ENCODE results near the gene CLIC3. TPM values are rescaled to one million over a fixed set of nuclear protein-coding genes. Genes with fewer than 3 reads are reported as not detected.

Gene CLIC3
- total RNA-seq, 2 experiments from 2014 or later = not detected

GRCh38 chr9:136984464-136985026 lies 11.8 kb downstream of the CLIC3 start:
- no peaks in the 10 kb centered on the region for H3K36me3 ChIP-seq (ENCODE audit: insufficient read depth, low read length)
- no peaks in the 10 kb centered on the region for H3K4me1 ChIP-seq (ENCODE audit: insufficient read depth, low read length, poor library complexity, severe bottlenecking)
- H3K4me2 ChIP-seq (ENCODE audit: low read length) = no peak overlapping the region
- POLR2A ChIA-PET = no interaction called here
- no peaks in the 10 kb centered on the region for H4K20me1 ChIP-seq (ENCODE audit: insufficient read depth, low read length)
- H3K4me3 ChIP-seq (ENCODE audit: low read depth, low read length, poor library complexity, severe bottlenecking) = no peak overlapping the region
- TF ChIP-seq EZH2phosphoT487 (IDR thresholded peaks at IDR 0.05; ENCODE audit: borderline replicate concordance, low read depth, low read length) = no peak
- TF ChIP-seq, protein P1, sequence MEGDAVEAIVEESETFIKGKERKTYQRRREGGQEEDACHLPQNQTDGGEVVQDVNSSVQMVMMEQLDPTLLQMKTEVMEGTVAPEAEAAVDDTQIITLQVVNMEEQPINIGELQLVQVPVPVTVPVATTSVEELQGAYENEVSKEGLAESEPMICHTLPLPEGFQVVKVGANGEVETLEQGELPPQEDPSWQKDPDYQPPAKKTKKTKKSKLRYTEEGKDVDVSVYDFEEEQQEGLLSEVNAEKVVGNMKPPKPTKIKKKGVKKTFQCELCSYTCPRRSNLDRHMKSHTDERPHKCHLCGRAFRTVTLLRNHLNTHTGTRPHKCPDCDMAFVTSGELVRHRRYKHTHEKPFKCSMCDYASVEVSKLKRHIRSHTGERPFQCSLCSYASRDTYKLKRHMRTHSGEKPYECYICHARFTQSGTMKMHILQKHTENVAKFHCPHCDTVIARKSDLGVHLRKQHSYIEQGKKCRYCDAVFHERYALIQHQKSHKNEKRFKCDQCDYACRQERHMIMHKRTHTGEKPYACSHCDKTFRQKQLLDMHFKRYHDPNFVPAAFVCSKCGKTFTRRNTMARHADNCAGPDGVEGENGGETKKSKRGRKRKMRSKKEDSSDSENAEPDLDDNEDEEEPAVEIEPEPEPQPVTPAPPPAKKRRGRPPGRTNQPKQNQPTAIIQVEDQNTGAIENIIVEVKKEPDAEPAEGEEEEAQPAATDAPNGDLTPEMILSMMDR (conservative IDR thresholded peaks at IDR 0.05; ENCODE audit: low read length) = no peak
- no peaks in the 10 kb centered on the region for H3K9me2 ChIP-seq (ENCODE audit: insufficient read depth, low read length)
- BruUV-seq (replicated peaks) = no TSS peak
- no peak overlapping the region for H2AFZ ChIP-seq (ENCODE audit: low read length)
- no peak overlapping the region for H3K27ac ChIP-seq (ENCODE audit: low read depth, low read length, poor library complexity, severe bottlenecking)
- H3K9me3 ChIP-seq (ENCODE audit: low read length) = no peaks in the 10 kb centered on the region
- DNase-seq (ENCODE audit: low spot score) = no peak
- CTCF ChIA-PET (ENCODE audit: unreplicated experiment) = no interaction called here
- intact Hi-C loops (cut with micrococcal nuclease; ENCODE audit: unreplicated experiment) = no loop called here
- H3K79me2 ChIP-seq (ENCODE audit: insufficient read depth, low read depth, low read length) = no peaks in the 10 kb centered on the region

GRCh38 chr9:136983656-136984314 lies 12.6 kb downstream of the CLIC3 start:
- Histone ChIP-seq H3K36me3 (ENCODE audit: insufficient read depth, low read length) (no peaks in the 10 kb centered on the region), H3K9me2 (ENCODE audit: insufficient read depth, low read length) (no peaks in the 10 kb centered on the region), H3K4me1 (ENCODE audit: insufficient read depth, low read length, poor library complexity, severe bottlenecking) (no peaks in the 10 kb centered on the region), H4K20me1 (ENCODE audit: insufficient read depth, low read length) (no peaks in the 10 kb centered on the region), H3K9me3 (ENCODE audit: low read length) (no peaks in the 10 kb centered on the region), H3K27ac (ENCODE audit: low read depth, low read length, poor library complexity, severe bottlenecking) (no peak overlapping the region), H3K79me2 (ENCODE audit: insufficient read depth, low read depth, low read length) (no peaks in the 10 kb centered on the region), H3K4me2 (ENCODE audit: low read length) (no peak overlapping the region), H2AFZ (ENCODE audit: low read length) (no peak overlapping the region), H3K4me3 (ENCODE audit: low read depth, low read length, poor library complexity, severe bottlenecking) (no peak overlapping the region)
- DNase-seq (ENCODE audit: low spot score) = no peak
- BruUV-seq (replicated peaks) = no TSS peak
- ChIA-PET CTCF (ENCODE audit: unreplicated experiment) (no interaction called here), POLR2A (no interaction called here)
- intact Hi-C loops (cut with micrococcal nuclease; ENCODE audit: unreplicated experiment) = no loop called here
- no peak for TF ChIP-seq EZH2phosphoT487 (IDR thresholded peaks at IDR 0.05; ENCODE audit: borderline replicate concordance, low read depth, low read length)
- TF ChIP-seq, protein P1 (conservative IDR thresholded peaks at IDR 0.05; ENCODE audit: low read length) = no peak

DNA sequence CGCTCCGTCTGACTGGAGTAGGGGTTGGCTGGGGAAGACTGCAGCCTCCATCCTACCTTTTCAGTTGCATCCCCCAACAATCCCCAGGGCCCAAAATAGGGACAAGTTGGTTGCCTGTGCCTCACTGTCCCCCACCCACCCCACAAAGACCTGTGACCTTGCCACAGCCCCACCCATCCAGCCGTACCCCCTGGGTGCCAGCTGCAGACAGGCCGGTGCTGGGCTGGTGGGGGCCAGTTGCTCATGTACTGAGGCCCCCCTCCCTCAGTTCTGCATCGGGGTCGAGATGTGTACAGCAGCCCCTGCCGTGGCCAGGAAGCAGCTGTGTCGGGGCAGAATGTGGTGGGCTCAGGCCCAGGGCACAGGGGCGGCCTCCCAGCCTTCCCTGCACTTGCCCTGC lies 13.2 kb downstream of the CLIC3 start:
- Histone ChIP-seq H4K20me1 (ENCODE audit: insufficient read depth, low read length) (no peaks in the 10 kb centered on the region), H3K4me3 (ENCODE audit: low read depth, low read length, poor library complexity, severe bottlenecking) (no peak overlapping the region), H2AFZ (ENCODE audit: low read length) (no peak overlapping the region), H3K27ac (ENCODE audit: low read depth, low read length, poor library complexity, severe bottlenecking) (no peak overlapping the region), H3K36me3 (ENCODE audit: insufficient read depth, low read length) (no peaks in the 10 kb centered on the region), H3K9me2 (ENCODE audit: insufficient read depth, low read length) (no peaks in the 10 kb centered on the region), H3K4me1 (ENCODE audit: insufficient read depth, low read length, poor library complexity, severe bottlenecking) (no peaks in the 10 kb centered on the region), H3K79me2 (ENCODE audit: insufficient read depth, low read depth, low read length) (no peaks in the 10 kb centered on the region), H3K9me3 (ENCODE audit: low read length) (no peaks in the 10 kb centered on the region), H3K4me2 (ENCODE audit: low read length) (no peak overlapping the region)
- CTCF ChIA-PET (ENCODE audit: unreplicated experiment) = no interaction called here
- TF ChIP-seq, protein P1 (conservative IDR thresholded peaks at IDR 0.05; ENCODE audit: low read length) = no peak
- no peak for TF ChIP-seq EZH2phosphoT487 (IDR thresholded peaks at IDR 0.05; ENCODE audit: borderline replicate concordance, low read depth, low read length)
- intact Hi-C loops (cut with micrococcal nuclease; ENCODE audit: unreplicated experiment) = no loop called here
- POLR2A ChIA-PET = no interaction called here
- no TSS peak for BruUV-seq (replicated peaks)
- no peak for DNase-seq (ENCODE audit: low spot score)
